ENCODE measurements around the gene TMEM94.

Gene TMEM94

DNA sequence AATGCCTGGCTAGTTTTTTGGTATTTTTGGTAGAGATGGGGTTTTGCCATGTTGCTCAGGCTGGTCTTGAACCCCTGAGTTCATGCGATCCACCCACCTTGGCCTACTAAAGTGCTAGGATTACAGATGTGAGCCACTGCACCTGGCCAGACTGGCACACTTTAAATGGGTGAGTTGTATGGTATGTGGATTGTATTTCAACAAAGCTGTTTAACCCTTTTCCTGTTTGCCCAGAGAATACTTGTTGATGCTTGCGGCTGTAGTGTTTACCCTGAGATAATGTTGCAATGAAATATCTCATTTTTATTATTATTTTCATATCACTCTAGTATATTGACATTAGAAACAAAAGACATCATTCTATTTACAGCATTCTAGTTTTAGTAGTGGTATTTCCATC is 17.1 kb upstream of the TMEM94 start:
- H2AFZ ChIP-seq (ENCODE audit: low read length), result no peak overlapping the region
- no peak overlapping the region for H3K9ac ChIP-seq (ENCODE audit: low read length)
- H4K20me1 ChIP-seq (ENCODE audit: insufficient read depth, low read length), result no peaks in the 10 kb centered on the region
- H3K4me1 ChIP-seq (ENCODE audit: insufficient read depth, low read length, severe bottlenecking), result no peaks in the 10 kb centered on the region
- no peaks in the 10 kb centered on the region for H3K9me2 ChIP-seq (ENCODE audit: low read depth, low read length)
- H3K4me2 ChIP-seq (ENCODE audit: low read length), result no peak overlapping the region
- no peak overlapping the region for H3K27ac ChIP-seq (ENCODE audit: low read depth, low read length, poor library complexity, severe bottlenecking)
- no peaks in the 10 kb centered on the region for H3K36me3 ChIP-seq (ENCODE audit: insufficient read depth, low read length)
- H3K9me3 ChIP-seq (ENCODE audit: low read length), result no peaks in the 10 kb centered on the region
- H3K27me3 ChIP-seq (ENCODE audit: insufficient read depth, low read length), result no peaks in the 10 kb centered on the region; the same call in 1 of the 2 replicates
- no peak overlapping the region for H3K4me3 ChIP-seq (ENCODE audit: low read depth, low read length, poor library complexity, severe bottlenecking)
- no peaks in the 10 kb centered on the region for H3K79me2 ChIP-seq (ENCODE audit: insufficient read depth, low read length)
- H3F3A ChIP-seq (ENCODE audit: insufficient read depth, low read length), result no peaks in the 10 kb centered on the region
- no peak for TF ChIP-seq CTCF (IDR thresholded peaks at IDR 0.05; ENCODE audit: low read length)
- TF ChIP-seq EZH2 (IDR thresholded peaks at IDR 0.05; ENCODE audit: borderline replicate concordance, low read length), result no peak

- H3K27ac ChIP-seq (ENCODE audit: low read depth, low read length, poor library complexity, severe bottlenecking), result no peak overlapping the region
- H3K36me3 ChIP-seq (ENCODE audit: insufficient read depth, low read length), result no peaks in the 10 kb centered on the region
- no peak overlapping the region for H3K4me2 ChIP-seq (ENCODE audit: low read length)
- no peak overlapping the region for H2AFZ ChIP-seq (ENCODE audit: low read length)
- H3F3A ChIP-seq (ENCODE audit: insufficient read depth, low read length), result no peaks in the 10 kb centered on the region
- H3K9ac ChIP-seq (ENCODE audit: low read length), result no peak overlapping the region
- no peaks in the 10 kb centered on the region for H3K9me3 ChIP-seq (ENCODE audit: low read length)
- H3K79me2 ChIP-seq (ENCODE audit: insufficient read depth, low read length), result no peaks in the 10 kb centered on the region
- no peaks in the 10 kb centered on the region for H3K4me1 ChIP-seq (ENCODE audit: insufficient read depth, low read length, severe bottlenecking)
- H3K27me3 ChIP-seq (ENCODE audit: insufficient read depth, low read length), result no peaks in the 10 kb centered on the region; the same call in 1 of the 2 replicates
- no peak overlapping the region for H3K4me3 ChIP-seq (ENCODE audit: low read depth, low read length, poor library complexity, severe bottlenecking)
- no peaks in the 10 kb centered on the region for H4K20me1 ChIP-seq (ENCODE audit: insufficient read depth, low read length)
- H3K9me2 ChIP-seq (ENCODE audit: low read depth, low read length), result no peaks in the 10 kb centered on the region
- no peak for TF ChIP-seq EZH2 (IDR thresholded peaks at IDR 0.05; ENCODE audit: borderline replicate concordance, low read length)
- no peak for TF ChIP-seq CTCF (IDR thresholded peaks at IDR 0.05; ENCODE audit: low read length)
Observed at GRCh38 chr17:75440738-75441448, 15.5 kb upstream of the TMEM94 start.

DNA sequence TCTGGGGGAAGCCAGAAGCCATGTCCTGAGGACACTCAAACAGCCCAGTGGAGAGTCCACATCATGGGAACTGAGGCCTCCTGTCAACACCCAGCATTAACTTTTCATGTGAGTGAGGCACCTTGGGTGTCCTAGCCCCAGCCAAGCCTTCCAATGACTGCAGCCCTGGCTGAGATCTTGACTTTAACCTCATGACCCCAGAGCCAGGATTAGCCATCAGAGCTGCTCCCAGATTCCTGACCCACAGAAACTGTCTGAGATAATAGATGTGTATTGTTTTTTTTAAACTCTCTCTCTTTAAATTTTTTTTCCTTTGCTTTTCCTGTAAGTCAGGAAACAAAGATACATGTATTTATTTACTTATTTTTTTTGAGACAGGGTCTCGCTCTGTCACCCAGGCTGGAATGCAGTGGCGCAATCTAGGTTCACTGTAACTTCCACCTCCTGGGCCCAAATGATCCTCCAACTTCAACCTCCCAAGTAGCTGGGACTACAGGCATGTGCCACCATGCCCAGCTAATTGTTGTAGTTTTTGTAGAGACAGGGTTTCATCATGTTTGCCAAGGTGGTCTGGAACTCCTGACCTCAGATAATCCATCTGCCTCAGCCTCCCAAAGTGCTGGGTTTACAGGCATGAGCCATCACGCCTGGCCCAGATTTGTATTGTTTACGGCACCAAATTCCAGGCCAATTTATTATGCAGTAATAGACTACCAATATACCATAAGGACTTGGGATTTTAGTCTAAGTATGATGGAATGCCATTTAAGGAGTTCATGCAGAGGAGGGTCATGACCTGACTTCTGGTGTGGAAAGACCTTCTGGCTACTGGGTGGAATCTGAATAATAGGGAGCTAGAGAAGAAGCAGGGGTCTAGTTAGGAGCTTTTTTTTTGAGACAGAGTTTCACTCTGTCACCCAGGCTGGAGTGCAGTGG is 14.0 kb upstream of the TMEM94 start:
- no peaks in the 10 kb centered on the region; the same call in 1 of the 2 replicates for H3K27me3 ChIP-seq (ENCODE audit: insufficient read depth, low read length)
- no peaks in the 10 kb centered on the region for H3K9me2 ChIP-seq (ENCODE audit: low read depth, low read length)
- no peaks in the 10 kb centered on the region for H3K4me1 ChIP-seq (ENCODE audit: insufficient read depth, low read length, severe bottlenecking)
- no peaks in the 10 kb centered on the region for H3K79me2 ChIP-seq (ENCODE audit: insufficient read depth, low read length)
- H4K20me1 ChIP-seq (ENCODE audit: insufficient read depth, low read length), result no peaks in the 10 kb centered on the region
- no peaks in the 10 kb centered on the region for H3F3A ChIP-seq (ENCODE audit: insufficient read depth, low read length)
- H3K4me3 ChIP-seq (ENCODE audit: low read depth, low read length, poor library complexity, severe bottlenecking), result no peak overlapping the region
- H2AFZ ChIP-seq (ENCODE audit: low read length), result no peak overlapping the region
- no peaks in the 10 kb centered on the region for H3K36me3 ChIP-seq (ENCODE audit: insufficient read depth, low read length)
- no peak for TF ChIP-seq EZH2 (IDR thresholded peaks at IDR 0.05; ENCODE audit: borderline replicate concordance, low read length)
- TF ChIP-seq CTCF (IDR thresholded peaks at IDR 0.05; ENCODE audit: low read length), result no peak
- no peak overlapping the region for H3K9ac ChIP-seq (ENCODE audit: low read length)
- H3K27ac ChIP-seq (ENCODE audit: low read depth, low read length, poor library complexity, severe bottlenecking), result no peak overlapping the region
- H3K4me2 ChIP-seq (ENCODE audit: low read length), result no peak overlapping the region
- H3K9me3 ChIP-seq (ENCODE audit: low read length), result no peaks in the 10 kb centered on the region

All from OCI-LY1 (cell line).